BJ (cell line): Measurements from ENCODE around the gene RFX4. TPM values are rescaled to one million over a fixed set of nuclear protein-coding genes. Genes with fewer than 3 reads are reported as not detected.

Source experiments
- CTCF ChIA-PET: fragments of 350-600 bp; formaldehyde crosslinking; extraction: SDS; loops from one replicate; lab custom pipeline; 2021; ENCODE audit warnings: antibody characterized with exemption, inconsistent platforms; lab: Yijun Ruan, JAX
- POLR2A ChIA-PET: fragments of 300-600 bp; sonication (Branson Sonifier 250); formaldehyde crosslinking; extraction: SDS; loops from one replicate; lab custom pipeline; 2021; ENCODE audit warnings: antibody characterized with exemption; lab: Charles Lee
- DNase-seq: peaks from one replicate; pipeline ENCODE4 v3.0.0-alpha.2; 2011; ENCODE audit warnings: low read depth
- H3K27me3 ChIP-seq: 2 replicates; pipeline ENCODE4 v1.6.0; 2011; ENCODE audit warnings: low read length; ENCODE audit not compliant: control insufficient read depth, insufficient read depth
- H3K36me3 ChIP-seq: 2 replicates; pipeline ENCODE4 v1.5.1; 2011; ENCODE audit warnings: low read length; ENCODE audit not compliant: control insufficient read depth, insufficient read depth
- H3K4me3 ChIP-seq: 2 replicates; pipeline ENCODE4 v1.5.1; 2011; ENCODE audit warnings: low read depth, mild to moderate bottlenecking, control low read depth, low read length
- polyA plus RNA-seq: library from polyadenylated mRNA; depleted of rRNA; stranded (reverse); fragments of >200 nt; gene quantifications from 2 replicates; pipeline ENCODE4 v1.2.3, GENCODE V29; 2011
- TF ChIP-seq, protein P1 (sequence below): IDR thresholded peaks from 2 replicates; pipeline ENCODE4 v1.5.1; 2011; ENCODE audit warnings: low read depth, mild to moderate bottlenecking, control low read depth, inconsistent platforms, low read length, moderate library complexity; ENCODE audit not compliant: insufficient read depth

RFX4 gene
- polyA plus RNA-seq, 1 experiment, result not detected

DNA sequence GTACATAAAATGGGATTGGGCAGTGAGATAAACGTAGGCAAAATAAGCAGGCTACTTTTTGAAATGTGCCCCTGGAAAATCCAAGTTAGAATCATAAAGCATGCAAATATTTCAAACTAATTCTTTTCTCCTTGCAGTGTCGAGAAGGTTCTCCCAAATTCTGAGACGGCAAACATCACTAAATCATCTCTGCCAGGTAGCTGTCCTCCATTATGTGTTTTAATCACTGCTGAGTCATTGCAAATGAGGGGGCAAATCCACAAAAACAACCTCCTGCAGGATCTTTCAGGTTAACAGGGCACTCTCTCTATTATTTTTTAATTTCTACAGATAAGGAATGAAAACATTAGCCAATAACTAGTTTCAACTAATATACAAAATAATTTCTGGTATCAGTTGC is 128.5 kb downstream of the RFX4 start:
- CTCF ChIA-PET, result no interaction called here
- H3K4me3 ChIP-seq, result no peak overlapping the region
- H3K27me3 ChIP-seq, result no peaks in the 10 kb centered on the region
- TF ChIP-seq, protein P1, sequence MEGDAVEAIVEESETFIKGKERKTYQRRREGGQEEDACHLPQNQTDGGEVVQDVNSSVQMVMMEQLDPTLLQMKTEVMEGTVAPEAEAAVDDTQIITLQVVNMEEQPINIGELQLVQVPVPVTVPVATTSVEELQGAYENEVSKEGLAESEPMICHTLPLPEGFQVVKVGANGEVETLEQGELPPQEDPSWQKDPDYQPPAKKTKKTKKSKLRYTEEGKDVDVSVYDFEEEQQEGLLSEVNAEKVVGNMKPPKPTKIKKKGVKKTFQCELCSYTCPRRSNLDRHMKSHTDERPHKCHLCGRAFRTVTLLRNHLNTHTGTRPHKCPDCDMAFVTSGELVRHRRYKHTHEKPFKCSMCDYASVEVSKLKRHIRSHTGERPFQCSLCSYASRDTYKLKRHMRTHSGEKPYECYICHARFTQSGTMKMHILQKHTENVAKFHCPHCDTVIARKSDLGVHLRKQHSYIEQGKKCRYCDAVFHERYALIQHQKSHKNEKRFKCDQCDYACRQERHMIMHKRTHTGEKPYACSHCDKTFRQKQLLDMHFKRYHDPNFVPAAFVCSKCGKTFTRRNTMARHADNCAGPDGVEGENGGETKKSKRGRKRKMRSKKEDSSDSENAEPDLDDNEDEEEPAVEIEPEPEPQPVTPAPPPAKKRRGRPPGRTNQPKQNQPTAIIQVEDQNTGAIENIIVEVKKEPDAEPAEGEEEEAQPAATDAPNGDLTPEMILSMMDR, result no peak
- POLR2A ChIA-PET, result no interaction called here
- DNase-seq, result no peak
- H3K36me3 ChIP-seq, result no peaks in the 10 kb centered on the region

DNA sequence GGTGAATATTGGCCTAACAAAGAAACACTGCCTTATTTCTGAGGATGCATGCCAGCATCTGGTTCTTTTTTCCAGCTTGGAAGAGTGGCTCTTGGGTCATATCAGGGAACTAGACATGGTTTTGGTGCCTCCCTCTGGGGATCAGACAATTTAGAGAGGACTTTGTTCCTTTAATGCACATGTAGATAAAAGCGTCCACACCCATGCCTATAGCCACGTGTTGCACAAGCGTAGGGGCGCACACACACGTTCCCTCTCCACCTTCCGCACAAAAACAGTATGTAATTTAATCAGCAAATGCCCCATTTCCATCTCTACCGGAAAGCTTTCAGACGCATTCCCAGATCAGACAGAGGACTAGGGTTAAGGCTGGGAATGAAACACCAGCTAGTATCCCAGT is 130.0 kb downstream of the RFX4 start:
- ChIA-PET CTCF (no interaction called here), POLR2A (no interaction called here)
- no peak overlapping the region for H3K4me3 ChIP-seq
- no peaks in the 10 kb centered on the region for H3K27me3 ChIP-seq
- DNase-seq, result no peak
- H3K36me3 ChIP-seq, result no peaks in the 10 kb centered on the region
- TF ChIP-seq, protein P1, result no peak

DNA sequence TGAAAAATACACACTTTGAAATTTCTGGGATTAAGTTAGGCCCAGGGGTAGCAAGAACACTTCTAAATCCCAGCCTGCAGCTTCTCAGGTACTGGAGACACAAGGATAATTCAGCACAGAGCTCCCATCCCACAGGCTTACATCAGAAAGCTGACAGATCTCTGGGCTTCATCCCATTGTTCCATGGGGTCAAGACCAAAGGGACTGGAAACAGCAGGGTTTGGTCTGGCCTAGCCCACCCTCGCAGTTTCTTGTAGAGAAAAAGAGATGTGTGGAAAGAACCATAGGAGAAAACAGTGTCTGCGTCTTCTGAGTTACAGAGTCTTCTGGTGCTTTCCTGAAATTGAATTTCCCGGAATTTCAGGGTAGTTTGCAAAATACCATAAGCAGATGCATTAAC is 132.1 kb downstream of the RFX4 start:
- TF ChIP-seq, protein P1, result no peak
- DNase-seq, result no peak
- no peak overlapping the region for H3K4me3 ChIP-seq
- ChIA-PET POLR2A (no interaction called here), CTCF (interaction anchor here (1.2 kb wide), 1 partner anchor 15 kb away, joined by 5 read pairs; no protein-coding TSS in a partner anchor)
- H3K36me3 ChIP-seq, result no peaks in the 10 kb centered on the region
- no peaks in the 10 kb centered on the region for H3K27me3 ChIP-seq

DNA sequence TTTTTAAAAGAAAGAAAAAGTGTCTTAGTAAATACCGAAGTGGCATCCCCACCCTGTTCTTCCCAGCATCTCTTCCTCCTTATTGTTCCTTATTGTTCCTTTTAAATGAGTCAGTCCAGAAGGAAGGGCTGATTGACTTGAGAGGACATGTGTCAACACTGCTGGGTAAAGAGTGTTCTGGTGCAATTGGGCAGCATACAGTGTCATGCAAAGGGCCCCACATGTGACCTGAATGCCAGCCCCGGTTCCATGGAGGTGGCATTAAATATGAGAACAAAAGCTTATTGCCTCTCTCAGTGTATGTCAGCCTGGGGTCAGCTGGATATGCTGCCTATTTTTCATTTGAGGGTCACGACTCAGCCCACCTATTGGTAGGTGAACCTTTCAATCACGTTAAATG is 132.8 kb downstream of the RFX4 start:
- ChIA-PET POLR2A (no interaction called here), CTCF (interaction anchor here (1.2 kb wide), 1 partner anchor 14 kb away, joined by 5 read pairs; no protein-coding TSS in a partner anchor)

DNA sequence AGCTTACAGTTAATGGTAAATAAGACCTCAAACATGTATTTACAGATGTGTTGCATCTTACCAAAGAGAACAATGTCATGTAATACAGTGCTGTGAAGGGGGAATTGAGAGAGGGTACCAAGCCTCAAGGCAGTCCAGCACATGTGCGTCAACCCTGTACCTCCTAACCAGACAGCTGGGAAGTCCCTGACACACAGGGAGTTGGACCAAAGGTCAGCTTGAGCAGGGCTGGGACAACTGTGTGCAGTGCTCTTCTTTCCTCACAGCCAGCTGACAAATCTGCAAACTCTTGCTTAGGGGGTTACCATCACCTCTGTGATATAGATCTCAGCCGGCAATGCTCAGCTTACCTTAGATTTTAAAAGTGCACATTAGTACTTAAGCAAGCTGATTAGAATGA is 134.9 kb downstream of the RFX4 start:
- ChIA-PET POLR2A (no interaction called here), CTCF (no interaction called here)
- Histone ChIP-seq H3K27me3 (no peaks in the 10 kb centered on the region), H3K36me3 (no peaks in the 10 kb centered on the region), H3K4me3 (no peak overlapping the region)
- DNase-seq, result no peak
- TF ChIP-seq, protein P1, result no peak

More for the DNA sequence above, 132.8 kb downstream of the RFX4 start:
- no peaks in the 10 kb centered on the region for H3K36me3 ChIP-seq
- no peaks in the 10 kb centered on the region for H3K27me3 ChIP-seq
- H3K4me3 ChIP-seq, result no peak overlapping the region
- TF ChIP-seq, protein P1, result no peak
- no peak for DNase-seq
